ENCODE measurements around the gene ZNF83. TPM values are rescaled to one million over a fixed set of nuclear protein-coding genes. Genes with fewer than 3 reads are reported as not detected.

ZNF83 gene
- 50.6 and 56.7 TPM in 2 replicates for total RNA-seq

DNA sequence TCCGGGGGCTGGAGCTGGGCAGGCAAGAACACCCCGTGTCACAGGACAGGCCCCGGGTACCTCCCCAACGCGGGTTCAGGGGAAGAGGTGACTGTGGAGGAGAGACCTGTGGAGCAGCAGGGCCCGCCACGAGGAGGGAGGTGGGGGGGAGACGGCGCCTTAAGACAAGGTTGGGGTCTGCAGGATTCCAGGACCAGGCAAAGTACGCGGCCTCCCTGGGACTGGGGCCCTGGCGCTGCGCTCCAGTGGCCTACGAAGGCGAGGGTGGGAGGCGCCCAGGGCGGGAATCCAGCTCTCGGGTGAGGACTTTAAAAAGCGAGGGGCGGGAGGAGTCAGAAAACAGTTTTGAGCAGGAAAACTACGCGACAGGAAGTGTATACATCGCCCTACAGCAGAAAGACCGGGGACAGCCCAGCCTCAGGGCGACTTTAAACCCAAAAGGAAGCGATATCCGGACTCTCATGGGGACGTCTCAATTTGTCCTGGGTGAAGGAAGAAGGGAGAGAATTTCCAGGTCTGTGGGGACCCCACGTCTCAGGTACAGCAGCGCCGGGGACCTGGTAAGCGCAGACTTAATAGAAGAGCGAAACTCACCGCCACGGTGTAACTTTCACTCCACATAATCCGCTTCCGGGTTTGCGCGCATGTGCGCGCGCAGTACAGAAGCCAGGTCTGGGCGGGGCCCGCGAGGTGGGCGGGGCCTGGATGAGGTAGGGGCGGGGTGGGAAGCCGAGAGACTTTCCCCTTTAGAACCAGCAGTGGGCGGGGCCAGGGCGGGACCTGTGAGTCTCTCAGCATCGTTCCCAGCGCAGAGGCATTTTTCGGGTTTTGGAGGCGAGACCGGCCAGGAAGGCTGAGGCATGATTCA lies at the start of gene ZNF83:
TSS of gene ZNF83 (minus strand) at position 638 of the 868 bp plus-strand sequence.

GRCh38 chr19:52570000-52570861 lies 67.9 kb downstream of the ZNF83 start, which contains the start of gene ZNF701:
TSS of gene ZNF701 (plus strand) at chr19:52570287. CDS start at chr19:52574148, 3,861 bp downstream.

Other genes starting within 250 kb of the ZNF83 start
- 30.4 and 38.3 TPM in 2 replicates for gene ZNF528, start 240.5 kb downstream of the ZNF83 start, total RNA-seq
- gene ZNF534, start 209.2 kb downstream of the ZNF83 start, total RNA-seq, result 0.17 TPM in 1 of 2 replicates, not detected in the other
- gene ZNF578, start 184.8 kb downstream of the ZNF83 start, total RNA-seq, result 6.3 and 7.0 TPM in 2 replicates
- 16.0 and 18.0 TPM in 2 replicates for gene ZNF808, start 110.7 kb downstream of the ZNF83 start, total RNA-seq
- gene ZNF701, start 68.1 kb downstream of the ZNF83 start, total RNA-seq, result 14.1 and 16.1 TPM in 2 replicates
- 15.4 and 16.9 TPM in 2 replicates for gene ZNF611, start 96.7 kb upstream of the ZNF83 start, total RNA-seq
- gene ZNF600, start 148.4 kb upstream of the ZNF83 start, total RNA-seq, result 3.3 and 4.7 TPM in 2 replicates
- gene ZNF28, start 183.3 kb upstream of the ZNF83 start, total RNA-seq, result 8.7 and 14.4 TPM in 2 replicates
- gene ZNF468, start 219.3 kb upstream of the ZNF83 start, total RNA-seq, result 15.7 and 19.4 TPM in 2 replicates

All from smooth muscle cell of trachea (primary cell).